ENCODE data around the gene LRBA.
"Not testable (repeated sequence)": the region's sequence is repeated elsewhere in the genome, so short reads cannot be mapped to it uniquely, and the experiment has no call there.

Gene LRBA, protein sequence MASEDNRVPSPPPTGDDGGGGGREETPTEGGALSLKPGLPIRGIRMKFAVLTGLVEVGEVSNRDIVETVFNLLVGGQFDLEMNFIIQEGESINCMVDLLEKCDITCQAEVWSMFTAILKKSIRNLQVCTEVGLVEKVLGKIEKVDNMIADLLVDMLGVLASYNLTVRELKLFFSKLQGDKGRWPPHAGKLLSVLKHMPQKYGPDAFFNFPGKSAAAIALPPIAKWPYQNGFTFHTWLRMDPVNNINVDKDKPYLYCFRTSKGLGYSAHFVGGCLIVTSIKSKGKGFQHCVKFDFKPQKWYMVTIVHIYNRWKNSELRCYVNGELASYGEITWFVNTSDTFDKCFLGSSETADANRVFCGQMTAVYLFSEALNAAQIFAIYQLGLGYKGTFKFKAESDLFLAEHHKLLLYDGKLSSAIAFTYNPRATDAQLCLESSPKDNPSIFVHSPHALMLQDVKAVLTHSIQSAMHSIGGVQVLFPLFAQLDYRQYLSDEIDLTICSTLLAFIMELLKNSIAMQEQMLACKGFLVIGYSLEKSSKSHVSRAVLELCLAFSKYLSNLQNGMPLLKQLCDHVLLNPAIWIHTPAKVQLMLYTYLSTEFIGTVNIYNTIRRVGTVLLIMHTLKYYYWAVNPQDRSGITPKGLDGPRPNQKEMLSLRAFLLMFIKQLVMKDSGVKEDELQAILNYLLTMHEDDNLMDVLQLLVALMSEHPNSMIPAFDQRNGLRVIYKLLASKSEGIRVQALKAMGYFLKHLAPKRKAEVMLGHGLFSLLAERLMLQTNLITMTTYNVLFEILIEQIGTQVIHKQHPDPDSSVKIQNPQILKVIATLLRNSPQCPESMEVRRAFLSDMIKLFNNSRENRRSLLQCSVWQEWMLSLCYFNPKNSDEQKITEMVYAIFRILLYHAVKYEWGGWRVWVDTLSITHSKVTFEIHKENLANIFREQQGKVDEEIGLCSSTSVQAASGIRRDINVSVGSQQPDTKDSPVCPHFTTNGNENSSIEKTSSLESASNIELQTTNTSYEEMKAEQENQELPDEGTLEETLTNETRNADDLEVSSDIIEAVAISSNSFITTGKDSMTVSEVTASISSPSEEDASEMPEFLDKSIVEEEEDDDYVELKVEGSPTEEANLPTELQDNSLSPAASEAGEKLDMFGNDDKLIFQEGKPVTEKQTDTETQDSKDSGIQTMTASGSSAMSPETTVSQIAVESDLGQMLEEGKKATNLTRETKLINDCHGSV (N-terminal part only)

DNA sequence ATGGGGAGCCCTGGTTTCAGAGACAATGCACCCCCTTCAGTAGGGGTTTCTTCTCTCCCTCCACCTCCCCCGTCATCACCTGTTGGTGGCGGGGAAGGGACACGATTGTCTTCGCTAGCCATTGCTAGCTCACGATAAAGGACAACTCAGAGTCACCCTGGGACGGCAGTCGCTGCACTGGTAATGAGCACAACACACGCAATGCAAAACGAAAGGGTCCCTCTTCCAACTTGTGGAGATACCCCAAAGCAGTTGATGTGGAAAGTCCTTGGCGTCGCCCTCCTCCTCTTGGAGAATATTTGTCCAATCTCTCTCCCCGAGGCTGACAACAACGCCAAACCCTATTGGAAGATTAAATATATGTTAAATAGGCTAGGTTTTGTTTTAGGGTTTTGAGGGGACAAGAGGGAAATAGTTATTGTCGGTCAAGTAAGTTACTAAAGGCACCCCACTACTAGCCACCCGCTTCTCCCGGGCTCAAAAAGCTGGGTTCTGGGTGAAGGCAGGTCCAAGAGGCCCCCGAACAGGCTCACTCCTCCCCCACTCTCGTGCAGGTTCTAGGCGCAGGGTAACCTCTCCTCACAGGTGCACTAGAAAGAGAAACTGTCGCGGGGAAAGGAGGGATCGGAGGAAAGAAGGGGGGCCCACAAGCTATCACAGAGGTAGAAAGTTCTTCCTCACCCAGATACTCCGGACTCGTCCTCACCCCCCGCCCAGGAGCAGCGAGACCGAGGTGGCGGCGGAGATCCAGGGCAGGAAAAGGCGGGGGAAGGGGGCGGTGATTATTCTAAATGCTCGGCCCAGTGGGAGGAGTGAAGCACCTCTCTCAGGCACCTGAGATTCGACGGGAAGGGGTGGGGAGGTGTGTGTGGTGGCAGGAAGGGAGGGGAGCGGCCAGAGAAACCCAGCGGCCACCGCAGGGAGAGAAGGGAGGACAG, at the start of gene LRBA:
Gene LRBA, minus strand, starts transcription at position 764 of the 938 bp plus-strand sequence. Its CDS starts 642 bp downstream, at position 122.
- DNase-seq (ENCODE audit: low read depth) = peak; percentile 67

DNA sequence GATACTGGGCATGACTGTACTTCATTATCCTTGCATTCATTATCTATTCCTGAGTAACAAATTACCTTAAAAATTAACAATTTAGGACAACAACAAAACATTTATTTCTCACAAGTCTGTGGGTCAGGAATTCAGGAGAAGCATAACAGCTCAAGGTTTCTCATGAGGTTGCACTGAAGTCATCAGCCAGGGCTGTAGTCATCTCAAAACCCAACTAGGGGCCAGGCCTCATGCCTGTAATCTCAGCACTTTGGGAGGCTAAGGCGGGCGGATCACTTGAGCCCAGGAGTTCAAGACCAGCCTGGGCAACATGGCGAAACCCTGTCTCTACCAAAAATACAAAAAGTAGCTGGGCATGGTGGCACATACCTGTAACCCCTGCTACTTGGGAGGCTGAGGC, 48.1 kb upstream of the LRBA start:
- not testable (repeated sequence) for DNase-seq (ENCODE audit: low read depth)

DNA sequence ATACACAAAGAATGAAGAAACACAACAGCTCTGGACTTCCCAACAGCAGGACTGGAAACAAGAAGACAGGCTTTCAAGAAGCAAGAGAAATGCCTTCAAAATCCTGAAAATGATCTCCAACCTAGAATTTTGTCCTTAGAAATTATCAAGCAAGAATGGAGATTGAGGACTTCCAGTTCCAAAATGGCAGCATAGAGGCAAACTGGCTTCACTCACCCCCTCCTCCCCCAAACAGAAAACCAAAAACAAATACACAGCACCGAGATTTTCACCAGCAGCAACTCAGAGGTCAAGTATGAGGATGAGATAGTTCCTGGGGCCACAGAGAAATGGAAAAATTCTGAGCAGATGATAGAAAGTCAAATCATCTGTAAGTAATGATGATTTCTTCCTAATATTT, 40.5 kb upstream of the LRBA start:
- no peak for DNase-seq (ENCODE audit: low read depth)

DNA sequence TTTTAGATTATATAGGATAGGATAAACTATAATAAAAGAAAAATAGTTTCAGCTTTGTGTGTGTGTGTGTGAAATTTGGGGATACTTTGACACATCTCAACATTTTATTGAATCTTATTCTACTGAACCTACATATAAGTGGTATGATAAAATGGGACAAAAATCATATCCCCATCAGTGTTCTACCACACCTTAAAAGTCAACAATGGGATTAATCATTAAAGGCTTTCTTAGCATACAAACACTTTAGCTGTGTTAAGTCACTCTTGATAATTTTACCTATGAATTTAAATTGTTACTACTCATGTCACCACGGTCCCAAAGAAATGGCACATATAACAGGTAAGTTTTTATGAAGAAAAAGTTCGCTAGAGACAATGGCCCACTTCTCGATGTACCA, 37.7 kb upstream of the LRBA start:
- no peak for DNase-seq (ENCODE audit: low read depth)

DNA sequence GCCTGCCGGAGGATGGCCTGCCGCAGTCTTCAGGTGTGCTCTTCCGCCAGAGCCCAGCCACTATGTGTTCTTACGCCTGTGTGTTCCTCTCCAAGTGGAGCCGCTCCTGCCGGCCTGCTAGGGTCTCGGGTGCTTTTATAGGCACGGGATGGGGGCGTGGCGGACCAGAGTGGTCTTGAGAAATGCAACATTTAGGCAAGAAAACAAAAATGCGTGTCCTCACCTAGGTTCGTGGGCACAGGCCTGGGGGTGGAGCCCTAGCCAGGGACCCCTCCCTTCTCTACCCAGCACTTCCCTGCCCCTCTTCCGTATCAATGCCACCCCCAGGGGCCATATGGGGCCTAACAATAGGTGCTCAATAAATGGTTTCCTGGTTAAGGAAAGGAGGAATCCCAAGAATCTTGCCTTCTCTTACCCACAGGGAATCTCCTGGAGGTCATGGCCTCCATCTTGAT, 34.4 kb upstream of the LRBA start:
- DNase-seq (ENCODE audit: low read depth) = no peak

DNA sequence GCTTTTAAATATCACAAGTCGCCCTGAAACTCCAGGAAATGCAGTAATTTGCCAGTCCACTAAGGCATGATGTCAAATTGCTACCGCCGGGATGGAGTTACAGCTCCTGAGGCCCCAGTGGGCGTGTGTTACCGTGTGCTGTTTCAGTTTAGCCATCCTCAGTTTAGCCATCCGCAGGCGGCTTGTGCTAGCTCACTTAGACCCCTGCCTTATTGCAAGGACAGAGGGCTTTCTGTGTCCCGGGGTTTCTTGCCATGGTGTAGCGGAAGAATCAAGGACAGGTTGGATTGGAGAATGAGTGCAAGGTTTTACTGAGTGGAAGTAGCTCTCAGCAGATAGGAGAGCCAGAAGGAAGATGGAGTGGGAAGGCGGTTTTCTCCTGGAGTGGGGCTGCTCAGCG, 33.8 kb upstream of the LRBA start:
- DNase-seq (ENCODE audit: low read depth) = no peak

DNA sequence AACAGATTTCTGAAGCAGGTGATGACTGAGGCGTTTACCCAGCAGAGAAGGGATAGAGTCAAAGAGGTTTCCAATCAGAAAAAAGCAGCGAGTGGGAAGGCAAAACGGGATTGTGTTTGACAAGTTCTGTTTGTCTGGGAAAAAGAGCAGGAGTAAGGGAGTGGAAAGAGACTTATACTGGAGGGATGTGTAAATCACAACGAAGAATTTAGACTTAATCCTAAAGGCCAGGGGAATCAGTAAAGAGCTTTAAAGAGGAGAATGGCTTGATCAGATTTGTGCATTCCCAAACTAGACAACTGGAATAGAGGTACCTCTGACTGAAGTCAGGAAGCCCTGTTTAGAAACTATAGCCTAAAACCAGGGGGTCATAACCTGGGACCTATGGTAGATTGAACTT, 31.5 kb upstream of the LRBA start:
- DNase-seq (ENCODE audit: low read depth) = no peak

DNA sequence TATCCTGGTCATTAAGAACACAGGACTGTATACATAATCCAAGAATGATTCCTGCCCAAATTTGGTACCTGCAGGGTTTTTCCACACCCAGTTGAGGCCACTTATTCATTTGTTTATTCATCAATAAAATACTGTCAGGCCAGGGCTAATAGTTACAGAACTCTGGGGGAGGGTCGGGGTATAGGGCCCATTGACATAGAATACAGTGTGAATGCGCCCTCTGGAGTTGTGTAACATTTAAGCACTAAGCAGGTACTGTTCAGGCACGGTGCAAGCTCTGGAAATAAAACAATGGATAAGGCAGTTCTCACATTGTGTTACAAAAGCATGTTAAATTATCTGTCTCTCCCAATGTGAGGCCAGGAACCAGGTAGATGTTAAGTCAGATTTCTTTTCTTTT, 30.8 kb upstream of the LRBA start:
- DNase-seq (ENCODE audit: low read depth) = no peak

DNA sequence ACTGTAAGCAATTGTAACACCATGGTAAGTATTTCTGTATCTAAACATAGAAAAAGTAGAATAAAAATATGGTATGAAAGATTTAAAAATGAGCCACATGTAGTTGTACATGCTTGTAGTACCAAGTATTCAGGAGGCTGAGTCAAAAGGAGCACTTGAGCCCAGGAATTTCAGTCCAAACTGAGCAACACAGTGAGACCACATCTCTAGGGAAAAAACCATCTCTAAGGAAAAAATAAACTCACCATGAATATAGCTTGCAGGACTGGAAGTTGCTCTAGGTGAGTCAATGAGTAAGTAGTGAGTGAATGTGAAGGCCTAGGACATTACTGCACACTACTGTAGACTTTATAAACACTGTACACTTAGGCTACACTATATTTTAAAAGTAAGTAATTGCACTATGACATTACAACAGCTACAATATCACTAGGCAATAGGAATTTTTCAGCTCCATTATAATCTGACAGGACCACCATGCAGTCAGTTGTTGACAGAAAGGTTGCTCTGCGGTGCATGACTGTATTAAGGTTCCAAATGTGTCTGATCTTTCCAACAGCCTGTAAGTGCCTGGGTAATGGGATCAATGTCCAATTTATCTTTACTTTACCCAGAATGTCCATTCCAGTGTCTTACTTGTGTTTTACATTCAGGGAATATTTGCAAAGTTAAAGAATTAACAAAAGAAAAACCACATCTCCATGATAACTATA, 28.9 kb upstream of the LRBA start:
- no peak for DNase-seq (ENCODE audit: low read depth)

DNA sequence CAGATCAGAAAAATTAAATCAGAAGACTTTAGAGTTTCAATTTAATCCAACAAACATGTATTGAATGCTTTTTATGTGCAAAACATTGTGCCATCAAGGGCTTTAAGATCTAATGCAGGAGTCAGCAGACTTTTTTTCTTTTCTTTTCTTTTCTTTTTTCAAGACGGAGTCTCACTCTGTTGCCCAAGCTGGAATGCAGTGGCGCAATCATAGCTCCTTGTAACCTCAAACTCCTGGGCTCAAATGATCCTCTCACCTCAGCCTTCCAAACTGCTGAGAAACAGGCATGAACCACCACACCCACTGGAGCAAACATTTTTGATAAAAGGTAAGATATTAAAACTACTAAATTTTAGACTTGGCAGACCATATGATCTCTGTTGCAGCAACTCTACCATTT, 24.6 kb upstream of the LRBA start:
- no peak for DNase-seq (ENCODE audit: low read depth)

DNA sequence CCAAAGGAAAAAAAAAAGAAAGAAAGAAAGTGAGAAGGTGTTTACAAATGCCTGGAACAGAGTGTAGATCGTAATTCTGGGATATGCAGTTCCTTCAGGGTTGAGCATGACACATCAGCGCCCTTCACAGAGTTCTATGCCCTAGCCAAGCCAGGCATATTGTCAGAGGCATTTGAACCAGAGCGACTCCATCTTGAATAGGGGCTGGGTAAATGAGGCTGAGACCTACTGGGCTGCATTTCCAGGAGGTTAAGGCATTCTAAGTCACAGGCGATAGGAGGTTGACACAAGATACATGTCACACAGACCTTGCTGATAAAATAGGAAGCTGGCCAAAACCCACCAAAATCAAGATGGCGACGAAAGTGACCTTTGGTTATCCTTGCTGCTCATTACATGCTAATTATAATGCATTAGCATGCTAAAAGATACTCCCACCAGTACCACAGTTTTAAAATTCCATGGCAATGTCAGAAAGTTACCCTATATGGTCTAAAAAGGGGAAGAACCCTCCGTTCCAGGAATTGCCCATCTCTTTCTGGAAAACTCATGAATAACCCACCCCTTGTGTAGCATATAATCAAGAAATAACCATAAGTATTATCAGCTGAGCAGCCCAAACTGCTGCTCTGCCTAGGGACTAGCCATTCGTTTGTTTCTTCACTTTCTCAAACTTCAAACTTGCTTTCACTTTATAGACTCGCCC, 23.5 kb upstream of the LRBA start:
- no peak for DNase-seq (ENCODE audit: low read depth)

DNA sequence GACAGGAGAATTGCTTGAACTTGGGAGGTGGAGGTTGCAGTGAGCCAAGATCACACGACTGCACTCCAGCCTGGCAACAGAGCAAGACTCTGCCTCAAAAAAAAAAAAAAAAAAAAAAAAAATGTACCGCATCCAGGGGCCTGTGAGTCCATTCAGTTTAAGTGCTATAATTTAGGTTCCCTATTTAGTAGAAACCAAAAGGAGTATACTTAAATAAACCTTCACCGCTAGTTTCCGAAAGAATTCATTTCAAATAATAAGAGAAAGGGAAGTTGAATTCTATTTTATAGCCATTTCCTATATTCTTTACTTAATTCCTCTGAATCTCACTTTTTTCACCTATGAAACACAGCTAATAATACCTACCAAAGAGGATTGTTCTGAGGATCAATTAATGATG, 20.8 kb upstream of the LRBA start:
- no peak for DNase-seq (ENCODE audit: low read depth)

DNA sequence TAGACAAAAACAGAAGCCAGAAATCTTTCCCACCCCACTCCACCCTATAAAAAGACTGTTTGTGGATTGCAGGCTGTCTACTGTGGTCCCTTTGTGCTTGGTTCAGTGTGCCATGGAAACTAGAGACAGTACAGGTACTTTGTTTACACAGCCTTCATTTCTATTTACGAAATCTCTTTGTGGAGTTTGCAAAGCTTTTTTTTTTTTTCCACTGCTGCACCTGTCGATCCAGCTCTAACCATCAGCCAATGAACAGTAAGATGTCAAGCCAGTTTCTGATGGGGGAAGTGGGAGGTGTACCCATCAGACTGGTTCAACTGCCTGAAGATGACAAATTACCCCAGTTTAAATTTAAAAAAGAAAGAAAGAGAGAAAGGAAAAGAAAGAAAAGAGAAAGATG, 20.2 kb upstream of the LRBA start:
- no peak for DNase-seq (ENCODE audit: low read depth)

DNA sequence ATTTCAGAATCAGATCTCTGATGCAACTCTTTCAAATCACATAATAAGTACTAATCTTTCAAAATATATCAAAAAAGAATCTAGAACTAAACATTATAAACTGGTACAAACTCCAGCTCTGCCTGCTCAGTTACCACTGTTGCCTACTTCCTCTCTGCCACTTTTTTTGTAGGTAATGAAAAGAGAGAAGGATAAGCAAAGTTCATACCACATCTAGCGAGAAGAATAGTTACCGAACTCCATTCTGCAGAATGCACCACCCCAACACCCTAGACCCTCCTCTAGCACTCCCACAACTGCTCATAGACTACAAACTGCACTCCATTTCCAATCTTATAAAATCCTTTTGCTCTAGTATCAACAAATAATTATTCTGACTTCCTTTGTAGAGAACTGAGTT, 19.7 kb upstream of the LRBA start:
- no peak for DNase-seq (ENCODE audit: low read depth)

DNA sequence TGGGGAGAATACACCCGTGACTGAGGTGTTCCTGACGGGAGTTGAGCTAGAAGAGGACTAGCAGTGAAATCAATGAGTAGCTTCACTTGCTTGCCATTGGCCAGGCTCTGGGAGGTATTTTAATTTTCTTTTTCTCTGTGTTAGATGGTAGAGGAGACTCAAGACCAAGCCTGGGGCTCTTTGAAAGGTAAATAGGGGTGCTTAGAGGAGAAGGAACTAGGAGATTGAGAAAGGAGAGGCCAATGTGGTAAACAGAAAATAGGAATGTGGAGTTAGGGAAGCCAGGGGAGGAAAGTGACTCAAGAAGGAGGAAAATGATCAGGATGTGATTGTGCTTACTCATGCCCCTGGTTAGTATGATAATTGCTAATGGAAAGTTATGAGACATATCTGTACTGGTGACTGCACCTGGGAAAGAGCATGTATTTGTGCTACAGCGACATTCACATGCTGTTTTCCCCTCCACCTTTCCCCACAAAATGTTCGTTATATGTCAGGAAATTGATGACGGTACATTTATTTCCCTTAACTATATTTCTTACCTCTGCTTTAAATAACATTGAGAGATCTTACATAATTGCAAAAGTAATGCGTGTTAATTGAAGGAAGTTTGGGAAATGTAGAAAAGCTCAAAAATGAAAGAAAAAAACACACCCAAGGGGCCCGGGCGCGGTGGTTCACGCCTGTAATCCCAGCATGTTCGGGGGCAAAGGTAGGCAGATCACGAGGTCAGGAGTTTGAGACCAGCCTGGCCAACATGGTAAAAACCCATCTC, 16.9 kb upstream of the LRBA start:
- no peak for DNase-seq (ENCODE audit: low read depth)

DNA sequence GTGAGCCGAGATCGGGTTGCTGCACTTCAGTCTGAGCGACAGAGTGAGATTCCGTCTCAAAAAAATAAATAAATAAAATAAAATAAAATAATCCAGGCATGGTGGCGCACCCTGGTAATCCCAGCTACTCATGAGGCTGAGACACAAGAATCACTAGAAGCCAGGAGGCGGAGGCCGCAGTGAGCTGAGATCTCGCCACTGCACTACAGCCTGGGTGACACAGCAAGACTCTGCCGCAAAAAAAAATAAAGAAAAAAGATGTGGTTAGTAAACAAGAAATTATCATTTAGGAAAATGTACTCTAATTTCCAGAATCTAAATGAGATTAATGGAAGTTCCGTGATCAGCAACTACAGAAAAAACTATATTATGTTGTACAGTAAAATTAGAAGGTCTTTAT, 14.5 kb upstream of the LRBA start:
- DNase-seq (ENCODE audit: low read depth) = no peak

DNA sequence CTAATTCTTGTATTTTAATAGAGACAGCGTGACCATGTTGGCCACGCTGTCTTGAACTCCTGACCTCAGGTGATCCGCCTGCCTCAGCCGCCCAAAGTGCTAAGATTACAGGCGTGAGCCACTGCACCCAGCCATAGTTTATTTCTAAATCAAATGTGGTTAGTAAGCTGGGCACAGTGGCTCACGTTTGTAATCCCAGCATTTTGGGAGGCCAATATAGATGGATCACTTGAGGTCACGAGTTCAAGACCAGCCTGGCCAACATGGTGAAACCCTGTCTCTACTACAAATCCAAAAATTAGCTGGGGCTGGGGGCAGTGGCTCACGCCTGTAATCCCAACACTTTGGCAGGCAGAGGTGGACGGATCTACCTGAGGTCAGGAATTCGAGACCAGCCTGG, 13.9 kb upstream of the LRBA start:
- DNase-seq (ENCODE audit: low read depth) = not testable (repeated sequence)

DNA sequence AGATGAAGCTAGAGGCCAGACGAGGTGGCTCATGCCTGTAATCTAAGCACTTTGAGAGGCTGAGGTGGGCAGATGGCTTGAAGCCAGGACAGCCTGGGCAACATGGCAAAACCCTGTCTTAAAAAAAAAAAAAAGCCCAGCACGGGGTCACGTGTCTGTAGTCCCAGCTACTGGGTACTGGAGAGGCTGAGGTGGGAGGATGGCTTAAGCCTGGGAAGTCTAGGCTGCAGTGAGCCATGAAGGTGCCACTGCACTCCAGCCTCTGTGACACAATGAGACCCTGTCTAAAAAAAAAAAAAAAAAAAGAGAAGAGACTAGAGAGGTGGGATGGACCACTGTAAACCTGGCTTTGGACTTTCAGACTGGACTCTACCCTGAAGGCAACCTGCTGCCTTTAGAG, 10.7 kb upstream of the LRBA start:
- DNase-seq (ENCODE audit: low read depth) = no peak

DNA sequence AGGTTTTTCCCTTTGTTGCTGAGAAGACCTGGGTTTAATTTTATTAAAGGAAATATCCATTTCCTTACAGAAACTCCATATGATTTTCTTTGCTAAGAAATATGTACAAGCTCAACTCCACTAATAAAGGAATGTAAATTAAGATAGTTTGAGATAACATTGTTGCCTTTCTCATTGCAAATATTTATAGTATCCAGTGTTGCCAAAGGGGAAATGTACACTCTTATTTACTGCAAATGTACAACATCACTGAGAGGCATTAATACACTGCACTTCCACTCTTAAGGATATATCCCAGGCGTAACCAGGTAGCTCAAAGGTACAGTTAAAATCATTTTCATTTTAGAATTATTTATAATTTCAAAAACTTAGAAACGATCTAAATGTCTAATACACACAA, 7.5 kb upstream of the LRBA start:
- DNase-seq (ENCODE audit: low read depth) = no peak

Data from activated gamma-delta T cell treated with anti-CD3 and anti-CD28 coated beads, Interleukin-2, amount 50 U/mL, for 16 hours (primary cell).